Activated naive CD4-positive, alpha-beta T cell treated with anti-CD3 and anti-CD28 coated beads, Interleukin-2, amount 50 U/mL, for 16 hours (primary cell): ENCODE data around the gene PRODH2.
A peak's percentile ranks its signal among the peaks of the same experiment; 100 is the strongest.

Experiments
- DNase-seq: peaks from one replicate; pipeline ENCODE4 v3.0.0-alpha.2; 2020

PRODH2 gene, protein sequence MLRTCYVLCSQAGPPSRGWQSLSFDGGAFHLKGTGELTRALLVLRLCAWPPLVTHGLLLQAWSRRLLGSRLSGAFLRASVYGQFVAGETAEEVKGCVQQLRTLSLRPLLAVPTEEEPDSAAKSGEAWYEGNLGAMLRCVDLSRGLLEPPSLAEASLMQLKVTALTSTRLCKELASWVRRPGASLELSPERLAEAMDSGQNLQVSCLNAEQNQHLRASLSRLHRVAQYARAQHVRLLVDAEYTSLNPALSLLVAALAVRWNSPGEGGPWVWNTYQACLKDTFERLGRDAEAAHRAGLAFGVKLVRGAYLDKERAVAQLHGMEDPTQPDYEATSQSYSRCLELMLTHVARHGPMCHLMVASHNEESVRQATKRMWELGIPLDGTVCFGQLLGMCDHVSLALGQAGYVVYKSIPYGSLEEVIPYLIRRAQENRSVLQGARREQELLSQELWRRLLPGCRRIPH

DNA sequence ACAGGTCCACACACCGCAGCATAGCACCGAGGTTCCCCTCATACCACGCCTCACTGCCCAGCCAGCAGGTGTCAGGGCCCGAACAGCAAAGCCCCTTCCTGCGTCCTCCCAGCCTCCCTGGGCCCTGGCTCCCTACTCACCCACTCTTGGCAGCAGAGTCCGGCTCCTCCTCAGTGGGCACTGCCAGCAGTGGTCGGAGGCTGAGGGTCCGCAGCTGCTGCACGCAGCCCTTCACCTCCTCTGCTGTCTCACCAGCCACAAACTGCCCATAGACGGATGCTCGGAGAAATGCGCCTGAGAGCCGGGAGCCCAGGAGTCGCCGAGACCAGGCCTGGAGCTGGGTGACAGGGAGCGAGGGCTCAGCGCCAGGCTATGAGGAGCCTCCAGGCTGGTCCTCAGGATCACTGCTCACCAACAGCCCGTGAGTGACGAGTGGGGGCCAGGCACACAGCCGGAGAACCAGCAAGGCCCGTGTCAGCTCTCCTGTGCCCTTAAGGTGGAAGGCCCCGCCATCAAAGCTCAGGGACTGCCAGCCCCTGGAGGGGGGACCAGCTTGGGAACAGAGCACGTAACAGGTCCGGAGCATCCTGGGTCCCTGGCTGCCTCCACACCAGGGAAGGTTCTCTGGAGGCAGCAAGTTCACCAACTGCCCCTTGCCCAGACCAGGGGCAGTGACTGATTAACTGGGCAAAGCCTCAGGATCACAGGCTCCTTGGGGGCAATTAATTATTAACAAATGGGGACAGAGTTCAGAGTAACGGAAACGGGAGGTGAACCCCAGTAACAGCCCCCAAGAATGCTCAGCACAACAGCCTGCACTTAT lies at the start of gene PRODH2:
TSS of gene PRODH2 (minus strand) at position 626 of the 823 bp plus-strand sequence. CDS start at position 586, 40 bp downstream.
- DNase-seq = no peak

DNA sequence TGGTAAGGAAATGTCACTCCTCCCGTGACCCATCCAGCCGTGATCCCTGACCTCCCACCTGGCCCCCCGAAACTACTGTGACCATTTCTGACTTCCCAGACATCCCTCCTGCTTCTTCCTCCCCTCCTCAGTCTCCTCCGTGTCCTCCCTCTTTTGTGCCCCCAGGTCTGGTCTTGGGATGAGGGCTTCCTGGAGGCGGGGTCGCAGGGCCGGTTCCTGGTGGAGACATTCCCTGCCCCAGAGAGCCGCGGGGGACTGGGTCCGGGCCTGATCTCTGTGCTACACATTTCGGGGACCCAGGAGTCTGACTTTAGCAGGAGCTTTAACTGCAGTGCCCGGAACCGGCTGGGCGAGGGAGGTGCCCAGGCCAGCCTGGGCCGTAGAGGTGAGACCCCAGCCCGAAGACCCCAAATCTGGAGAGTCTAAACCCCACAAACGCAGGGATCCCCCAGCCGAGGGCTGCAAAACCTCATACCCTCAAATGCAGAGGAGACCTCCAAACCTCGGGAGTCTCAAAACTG lies 49.1 kb upstream of the PRODH2 start:
- DNase-seq = no peak

DNA sequence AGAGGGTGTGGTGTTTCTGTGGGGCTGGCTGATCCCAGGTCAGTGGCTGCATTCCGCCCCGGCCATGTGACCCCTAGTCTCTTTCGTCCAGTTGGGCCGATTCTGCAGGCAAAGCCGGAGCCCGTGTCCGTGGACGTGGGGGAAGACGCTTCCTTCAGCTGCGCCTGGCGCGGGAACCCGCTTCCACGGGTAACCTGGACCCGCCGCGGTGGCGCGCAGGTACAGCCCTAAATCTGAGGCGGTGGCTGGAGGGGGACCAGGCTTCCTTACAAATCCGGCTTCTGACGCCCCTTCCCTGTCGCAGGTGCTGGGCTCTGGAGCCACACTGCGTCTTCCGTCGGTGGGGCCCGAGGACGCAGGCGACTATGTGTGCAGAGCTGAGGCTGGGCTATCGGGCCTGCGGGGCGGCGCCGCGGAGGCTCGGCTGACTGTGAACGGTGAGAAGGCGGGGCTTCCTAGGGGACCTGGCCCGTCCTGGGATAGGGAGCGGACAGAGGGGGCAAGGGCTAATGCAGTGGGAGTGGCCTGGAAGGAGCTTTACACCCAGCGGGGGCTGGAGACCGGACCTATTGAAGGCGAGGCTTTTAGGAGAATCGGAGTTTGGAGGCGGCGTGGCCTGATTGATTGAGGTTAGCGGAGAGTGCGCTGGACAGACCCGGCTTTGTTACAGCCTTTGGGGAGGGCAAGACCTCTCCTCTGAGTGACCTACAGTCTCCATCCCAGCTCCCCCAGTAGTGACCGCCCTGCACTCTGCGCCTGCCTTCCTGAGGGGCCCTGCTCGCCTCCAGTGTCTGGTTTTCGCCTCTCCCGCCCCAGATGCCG lies 48.4 kb upstream of the PRODH2 start:
- no peak for DNase-seq

DNA sequence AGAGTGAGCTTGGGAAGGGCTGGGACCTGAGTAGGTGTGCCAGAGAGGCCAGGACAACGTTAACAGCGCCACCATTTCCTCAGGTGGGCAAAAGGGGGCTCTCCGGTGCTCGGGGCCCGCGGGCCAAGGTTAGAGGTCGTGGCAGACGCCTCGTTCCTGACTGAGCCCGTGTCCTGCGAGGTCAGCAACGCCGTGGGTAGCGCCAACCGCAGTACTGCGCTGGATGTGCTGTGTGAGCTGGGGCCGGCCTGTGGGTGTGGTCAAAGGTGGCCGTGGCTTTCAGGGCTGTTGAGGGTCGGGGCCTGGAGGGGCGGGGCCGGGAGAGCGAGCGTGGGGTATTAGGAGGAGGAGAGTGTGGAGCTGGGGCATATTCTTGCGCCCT lies 47.8 kb upstream of the PRODH2 start:
- DNase-seq = no peak

DNA sequence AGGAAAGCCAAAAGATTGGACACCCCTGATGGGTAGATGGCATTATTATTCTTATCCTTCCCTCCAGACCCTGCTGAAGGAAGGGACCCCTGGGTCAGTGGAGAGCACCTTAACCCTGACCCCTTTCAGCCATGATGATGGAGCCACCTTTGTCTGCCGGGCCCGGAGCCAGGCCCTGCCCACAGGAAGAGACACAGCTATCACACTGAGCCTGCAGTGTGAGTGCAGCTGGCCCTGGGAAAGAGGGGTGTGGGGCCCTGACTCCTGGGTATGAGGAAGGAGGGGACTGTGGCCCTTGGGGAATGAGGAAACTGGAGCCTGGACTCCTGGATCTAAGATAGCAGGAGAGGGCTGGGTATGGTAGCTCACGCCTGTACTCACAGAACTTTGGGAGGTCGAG lies 46.8 kb upstream of the PRODH2 start:
- DNase-seq = no peak

DNA sequence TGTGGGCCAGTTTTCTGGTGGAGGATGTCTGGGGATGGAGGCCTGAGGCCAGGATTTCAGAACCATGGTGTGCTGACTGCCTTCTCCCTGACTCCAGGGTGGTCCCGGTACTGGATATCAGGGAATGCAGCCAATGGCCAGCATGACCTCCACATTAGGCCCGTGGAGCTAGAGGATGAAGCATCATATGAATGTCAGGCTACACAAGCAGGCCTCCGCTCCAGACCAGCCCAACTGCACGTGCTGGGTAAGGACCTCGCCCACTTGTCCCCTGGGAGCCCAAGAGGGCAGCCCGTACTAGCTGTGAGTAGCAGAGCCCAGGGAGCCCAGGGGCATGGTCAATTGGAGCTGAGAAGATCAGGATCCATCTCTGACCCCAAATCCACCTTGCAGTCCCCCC lies 45.7 kb upstream of the PRODH2 start:
- DNase-seq = no peak

DNA sequence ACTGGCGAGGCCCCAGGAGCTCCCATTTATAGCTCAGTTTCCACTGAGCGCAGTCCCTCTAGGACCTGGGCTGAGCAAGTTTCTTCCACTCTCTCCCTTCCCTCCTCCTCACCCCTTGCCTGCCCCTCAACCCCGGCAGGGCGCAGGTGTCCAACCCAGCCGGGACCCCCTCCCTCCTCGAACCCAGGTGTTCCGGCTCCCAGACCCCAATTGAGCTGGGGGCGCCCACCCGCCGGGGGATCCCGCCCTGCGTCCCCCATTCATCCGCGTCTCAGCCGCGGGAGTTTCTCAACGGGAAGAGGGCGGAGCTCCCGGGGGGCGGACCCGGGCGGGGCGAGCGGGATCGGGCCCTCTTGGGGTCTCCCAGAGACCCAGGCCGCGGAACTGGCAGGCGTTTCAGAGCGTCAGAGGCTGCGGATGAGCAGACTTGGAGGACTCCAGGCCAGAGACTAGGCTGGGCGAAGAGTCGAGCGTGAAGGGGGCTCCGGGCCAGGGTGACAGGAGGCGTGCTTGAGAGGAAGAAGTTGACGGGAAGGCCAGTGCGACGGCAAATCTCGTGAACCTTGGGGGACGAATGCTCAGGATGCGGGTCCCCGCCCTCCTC lies 44.0 kb upstream of the PRODH2 start, which contains the start of gene KIRREL2:
TSS of gene KIRREL2 (plus strand) at position 366 of the 604 bp plus-strand sequence. CDS start at position 575, 209 bp downstream.
- peak; percentile 46 for DNase-seq

DNA sequence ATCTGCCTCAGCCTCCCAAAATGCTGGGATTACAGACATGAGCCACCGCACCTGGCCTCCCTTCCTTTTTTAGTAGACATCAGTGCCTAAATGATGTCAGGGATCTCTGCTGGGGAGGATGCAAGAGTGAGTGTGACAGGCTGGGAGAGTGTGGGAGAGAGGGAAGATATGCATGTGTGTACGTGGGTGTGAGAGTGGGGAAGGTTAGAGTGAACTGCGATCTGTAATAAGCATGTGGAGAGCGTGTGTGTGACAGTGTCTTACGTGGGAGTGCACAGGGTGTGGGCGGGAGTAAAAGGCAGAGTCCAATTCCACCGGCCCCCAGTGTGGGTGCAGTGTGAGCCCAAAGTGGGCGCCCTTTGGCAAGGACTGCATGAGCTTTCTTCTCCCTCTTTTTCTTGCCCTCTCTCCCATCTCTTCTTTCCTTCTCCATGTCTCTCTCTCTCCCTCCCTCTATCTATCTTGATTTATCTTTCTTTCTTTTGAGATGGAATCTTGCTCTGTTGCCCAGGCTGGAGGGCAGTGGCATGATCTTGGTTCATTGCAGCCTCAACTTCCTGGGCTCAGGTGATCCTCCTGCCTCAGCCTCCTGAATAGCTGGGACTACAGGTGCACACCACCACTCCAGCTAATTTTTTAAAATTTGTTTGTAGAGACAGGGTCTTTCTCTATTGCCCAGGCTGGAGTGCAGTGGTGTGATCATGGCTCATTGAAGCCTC lies 40.6 kb upstream of the PRODH2 start:
- no peak for DNase-seq

DNA sequence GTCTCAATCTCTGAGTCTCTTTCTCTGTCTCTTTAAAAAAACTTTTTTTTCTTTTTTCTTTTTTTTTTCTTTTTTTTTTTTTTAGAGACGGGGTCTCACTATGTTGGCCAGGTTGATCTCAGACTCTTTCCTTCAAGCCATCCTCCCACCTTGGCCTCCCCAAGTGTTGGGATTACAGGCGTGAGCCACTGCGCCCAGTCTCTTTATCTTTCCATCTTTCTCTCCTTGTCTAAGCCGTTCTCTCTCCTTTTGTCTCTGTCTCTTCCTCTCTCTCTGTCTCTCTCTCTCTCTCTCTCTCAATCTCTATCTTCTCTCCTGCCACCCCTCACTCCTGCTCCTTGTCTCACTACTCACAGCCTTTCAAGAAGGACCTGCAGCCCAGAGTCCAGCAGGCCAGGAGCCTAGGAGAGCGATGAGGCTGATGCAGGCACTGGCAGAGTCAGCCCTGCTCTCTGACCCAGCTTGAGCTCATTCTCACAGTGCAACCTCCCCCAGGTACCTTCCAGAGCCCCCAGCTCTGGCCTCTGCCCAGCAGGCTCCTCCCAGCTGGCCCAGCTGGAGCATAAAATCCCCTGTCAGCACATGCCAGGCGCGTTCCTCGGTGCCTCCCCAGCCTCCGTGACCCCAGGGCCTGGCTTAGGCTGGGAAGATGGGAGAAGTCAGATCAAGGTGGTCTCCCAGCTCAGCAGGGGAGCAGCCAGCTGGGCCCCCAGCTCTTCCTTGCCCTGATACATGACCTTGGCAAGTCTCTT lies 39.6 kb upstream of the PRODH2 start, which contains the start of gene NPHS1:
TSS of gene NPHS1 (minus strand) at position 476 of the 752 bp plus-strand sequence. CDS start 667 bp downstream, outside the sequence.
- no peak for DNase-seq

DNA sequence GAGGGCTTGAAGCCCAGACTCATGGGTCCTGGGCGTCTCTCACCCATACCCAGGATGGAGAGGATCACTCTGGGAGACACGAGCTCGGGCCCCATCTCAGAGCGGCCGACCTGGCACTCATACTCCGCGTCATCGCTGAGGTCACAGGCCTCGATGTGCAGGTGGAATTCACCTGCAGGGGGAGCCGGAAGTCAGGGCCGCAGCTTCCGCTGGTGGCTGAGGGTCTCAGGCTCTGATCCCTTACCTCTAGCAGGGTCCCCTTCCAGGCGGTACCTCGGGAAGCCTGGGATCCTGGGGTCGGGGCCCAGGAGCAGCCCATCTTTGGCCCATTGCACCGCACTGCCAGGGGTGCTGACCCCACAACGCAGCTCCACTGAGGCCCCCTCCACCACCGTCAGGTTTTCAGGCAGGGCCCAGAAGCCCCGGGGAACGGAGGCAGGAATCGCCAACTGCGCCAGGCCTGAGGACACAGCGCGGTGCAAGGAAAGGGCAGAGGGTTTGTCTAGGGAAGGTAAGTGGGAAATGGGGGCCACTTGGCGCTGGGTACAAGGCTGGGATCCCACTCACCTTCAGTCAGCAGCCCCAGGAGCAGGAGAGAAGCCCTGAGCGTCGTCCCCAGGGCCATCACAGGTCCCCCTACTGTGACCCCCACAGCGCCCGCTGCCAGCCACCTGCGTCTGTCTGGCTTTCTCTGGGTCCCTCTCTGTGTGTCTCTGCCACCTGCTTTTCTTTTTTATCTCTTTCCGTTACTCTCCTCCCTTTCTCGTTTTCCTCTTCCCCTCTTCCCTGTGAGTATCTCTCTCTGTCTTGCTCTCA lies 38.8 kb upstream of the PRODH2 start:
- no peak for DNase-seq

DNA sequence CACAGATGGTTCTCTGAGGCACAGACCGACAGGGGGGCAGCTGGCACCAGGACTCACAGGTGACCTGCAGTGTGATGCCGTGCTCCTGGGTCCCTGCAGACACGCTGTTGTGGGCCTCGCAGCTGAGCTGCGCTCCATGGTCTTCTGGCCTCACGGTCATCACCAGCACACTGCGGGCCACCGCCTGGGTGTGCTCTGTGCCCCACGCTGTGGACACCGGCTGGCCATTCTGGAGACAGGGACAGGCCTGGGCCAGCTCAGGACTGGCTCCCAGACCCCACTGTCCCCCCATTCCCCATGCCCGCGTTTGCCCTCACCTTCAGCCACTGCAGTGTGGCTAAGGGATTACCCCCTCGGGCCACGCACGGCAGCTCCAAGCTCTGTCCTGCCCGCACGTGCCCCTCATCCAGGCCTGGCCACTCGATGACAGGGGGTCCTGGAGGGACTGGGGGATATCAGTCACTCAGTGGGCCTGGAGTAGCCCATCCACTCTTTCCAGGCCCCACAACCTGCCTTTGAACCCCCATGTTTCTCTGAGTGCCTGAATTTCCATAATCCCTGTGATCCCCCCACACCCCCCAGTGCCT lies 36.4 kb upstream of the PRODH2 start:
- DNase-seq = no peak

DNA sequence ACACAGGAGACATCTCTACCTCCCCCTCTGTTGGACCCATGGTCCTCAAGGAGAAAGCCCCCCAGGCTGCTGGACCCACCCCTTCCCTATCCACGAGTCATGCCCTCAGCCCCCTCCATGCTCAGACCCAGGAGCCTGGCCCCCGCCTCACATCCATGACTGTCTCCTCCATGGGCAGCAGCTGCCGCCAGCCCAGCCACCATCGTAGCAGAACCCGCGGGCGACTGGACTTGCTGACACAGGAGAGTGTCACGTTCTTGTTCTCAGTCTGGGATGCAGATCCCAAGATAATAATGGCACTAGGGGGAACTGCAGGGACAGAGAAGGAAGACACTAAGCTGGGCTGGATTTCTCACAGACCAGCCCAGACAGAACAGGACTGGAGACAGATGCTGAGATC lies 35.8 kb upstream of the PRODH2 start:
- no peak for DNase-seq

DNA sequence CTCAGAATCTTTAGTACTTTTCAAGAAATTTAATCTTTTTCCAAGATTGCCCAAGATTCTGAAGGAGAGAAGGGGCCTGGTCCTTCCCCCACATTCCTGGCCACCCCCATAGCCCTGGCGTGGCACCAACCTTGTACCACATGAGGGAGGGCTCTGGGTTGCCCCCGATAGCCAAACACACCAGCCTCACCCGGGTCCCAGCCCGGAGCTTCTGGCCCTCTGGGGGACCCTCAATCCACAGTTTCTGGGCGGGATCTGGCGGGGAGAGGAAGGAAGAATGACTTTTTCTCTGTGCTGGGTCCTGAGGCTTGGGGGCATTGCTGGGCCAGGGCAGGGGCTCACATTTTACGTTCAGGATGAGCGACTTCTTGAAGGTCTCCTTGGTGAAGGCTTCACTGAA lies 35.3 kb upstream of the PRODH2 start:
- DNase-seq = no peak

DNA sequence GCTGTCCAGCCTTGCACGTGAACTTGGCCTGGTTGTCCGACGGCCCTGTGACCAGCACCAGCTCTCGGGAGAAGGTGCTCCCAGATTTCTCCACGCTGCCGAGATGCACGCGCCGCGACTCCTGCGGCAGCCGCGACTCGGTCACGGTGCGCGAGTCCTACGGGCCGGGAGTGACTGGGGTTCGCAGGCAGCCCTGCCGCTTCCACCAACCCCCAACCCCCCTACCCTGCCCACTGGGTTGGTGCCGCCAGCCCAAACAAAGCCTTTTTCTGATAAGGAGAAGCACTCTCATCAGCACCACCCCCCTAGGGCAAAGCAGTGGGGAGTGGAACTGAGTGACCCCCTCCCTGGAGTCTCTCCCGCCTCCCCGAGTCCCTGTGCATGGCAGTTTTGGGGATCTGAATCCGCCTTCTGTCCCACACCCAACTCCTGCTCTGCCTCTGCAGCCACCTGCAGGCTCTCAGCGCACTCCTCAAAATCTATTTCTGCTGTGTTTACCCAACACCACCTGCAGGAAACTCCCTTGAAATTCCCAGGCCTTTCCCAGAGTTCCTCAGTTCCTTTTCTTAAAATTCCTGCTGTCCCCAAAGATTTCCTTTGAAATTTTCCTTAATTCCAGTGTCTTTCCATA lies 33.5 kb upstream of the PRODH2 start:
- no peak for DNase-seq

DNA sequence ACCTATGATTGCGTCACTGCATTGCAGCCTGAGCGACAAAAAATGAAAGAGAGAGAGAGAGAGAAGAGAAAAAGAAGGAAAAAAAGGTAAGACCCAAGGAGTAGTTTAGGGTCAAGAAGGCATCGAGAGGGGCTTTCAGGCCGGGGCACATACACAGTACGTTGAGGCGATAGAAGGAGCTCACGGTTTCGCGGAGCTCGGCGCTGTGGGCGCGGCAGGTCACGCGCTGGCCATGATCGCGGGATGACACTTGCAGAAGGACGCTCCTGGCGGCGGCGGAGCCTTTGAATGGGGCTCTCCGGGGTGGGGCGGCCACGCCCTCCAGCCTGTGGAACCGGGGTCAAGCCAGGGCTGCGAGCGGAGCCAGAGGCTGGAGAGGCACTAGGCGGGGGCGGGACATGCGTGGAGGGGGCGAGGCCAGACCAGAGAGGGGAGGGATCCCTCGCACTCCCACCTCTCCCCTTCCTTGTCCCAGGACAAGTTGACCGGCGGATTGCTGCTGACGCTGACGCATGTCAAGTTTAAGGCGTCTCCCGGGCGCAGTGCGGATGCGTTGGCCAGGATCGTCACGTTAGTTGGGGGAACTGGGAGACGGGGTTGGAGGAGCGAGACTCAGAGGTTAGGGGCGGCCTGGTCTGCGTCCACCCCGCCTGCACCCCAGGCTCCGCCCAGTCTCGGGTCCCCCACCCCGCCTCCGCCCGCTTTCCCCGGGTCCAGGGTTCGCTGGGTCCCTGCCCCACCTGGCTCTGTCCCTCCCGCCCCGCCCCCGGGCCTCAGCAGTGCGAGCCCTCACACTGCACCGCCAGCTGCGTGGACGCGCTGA lies 32.8 kb upstream of the PRODH2 start:
- no peak for DNase-seq

DNA sequence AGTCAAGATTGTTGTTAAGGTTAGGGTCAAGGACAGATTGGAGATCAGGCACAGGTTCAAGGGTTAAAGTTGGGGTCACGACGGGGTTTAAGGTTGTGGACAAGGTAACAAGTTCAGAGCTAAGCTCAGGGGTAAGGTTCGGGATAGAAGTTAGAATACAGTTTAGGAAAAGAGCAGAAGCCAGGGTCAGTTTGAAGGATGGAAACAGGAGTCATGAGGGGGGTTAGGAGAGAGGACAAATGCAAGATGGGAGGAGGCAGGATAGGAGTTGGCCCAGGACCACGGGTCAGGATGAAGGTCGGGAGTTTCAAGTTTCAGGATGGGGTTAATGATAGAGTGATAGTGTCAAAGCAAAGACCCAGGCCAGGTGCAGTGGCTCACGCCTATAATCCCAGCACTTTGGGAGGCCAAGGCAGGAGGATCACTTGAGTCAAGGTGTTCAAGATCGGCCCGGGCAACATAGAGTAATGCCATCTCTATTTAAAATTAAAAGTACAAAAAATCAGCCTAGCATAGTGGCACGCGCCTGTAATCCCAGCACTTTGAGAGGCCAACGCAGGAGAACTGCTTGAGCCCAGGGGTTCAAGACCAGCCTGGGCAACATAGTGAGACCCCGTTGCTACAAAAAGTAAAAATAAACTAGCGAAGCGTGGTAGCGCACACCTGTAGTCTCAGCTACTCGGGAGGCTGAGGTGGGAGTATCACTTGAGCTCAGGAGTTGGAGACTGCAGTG lies 32.0 kb upstream of the PRODH2 start:
- no peak for DNase-seq
